Measurements from ENCODE around the gene RALGPS2. TPM values are rescaled to one million over a fixed set of nuclear protein-coding genes. Genes with fewer than 3 reads are reported as not detected.

RALGPS2 gene
- total and polyA plus RNA-seq, 2 of the 13 experiments (the other 11 are each of a cell fraction or from before 2014, with no cell fraction given): 15.6 to 36.0 TPM

- TF ChIP-seq MAZ (IDR thresholded peaks at IDR 0.05; ENCODE audit: borderline replicate concordance, low read depth, low read length): no peak
- no peak for TF ChIP-seq MAZ (CRISPR knock-in tag; IDR thresholded peaks at IDR 0.05; ENCODE audit: low read depth)
- TF ChIP-seq TBL1XR1 (IDR thresholded peaks at IDR 0.05; ENCODE audit: borderline replicate concordance, low read length, partially characterized antibody): no peak
- no peak for TF ChIP-seq ZNF337 (CRISPR knock-in tag; IDR thresholded peaks at IDR 0.05; ENCODE audit: borderline replicate concordance, low read depth)
- TF ChIP-seq ZFYVE20 (CRISPR knock-in tag; IDR thresholded peaks at IDR 0.05; ENCODE audit: borderline replicate concordance, low read depth): no peak
- TF ChIP-seq, protein P1, sequence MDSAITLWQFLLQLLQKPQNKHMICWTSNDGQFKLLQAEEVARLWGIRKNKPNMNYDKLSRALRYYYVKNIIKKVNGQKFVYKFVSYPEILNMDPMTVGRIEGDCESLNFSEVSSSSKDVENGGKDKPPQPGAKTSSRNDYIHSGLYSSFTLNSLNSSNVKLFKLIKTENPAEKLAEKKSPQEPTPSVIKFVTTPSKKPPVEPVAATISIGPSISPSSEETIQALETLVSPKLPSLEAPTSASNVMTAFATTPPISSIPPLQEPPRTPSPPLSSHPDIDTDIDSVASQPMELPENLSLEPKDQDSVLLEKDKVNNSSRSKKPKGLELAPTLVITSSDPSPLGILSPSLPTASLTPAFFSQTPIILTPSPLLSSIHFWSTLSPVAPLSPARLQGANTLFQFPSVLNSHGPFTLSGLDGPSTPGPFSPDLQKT (CRISPR knock-in tag; IDR thresholded peaks at IDR 0.05; ENCODE audit: borderline replicate concordance): no peak
- TF ChIP-seq, protein P2, sequence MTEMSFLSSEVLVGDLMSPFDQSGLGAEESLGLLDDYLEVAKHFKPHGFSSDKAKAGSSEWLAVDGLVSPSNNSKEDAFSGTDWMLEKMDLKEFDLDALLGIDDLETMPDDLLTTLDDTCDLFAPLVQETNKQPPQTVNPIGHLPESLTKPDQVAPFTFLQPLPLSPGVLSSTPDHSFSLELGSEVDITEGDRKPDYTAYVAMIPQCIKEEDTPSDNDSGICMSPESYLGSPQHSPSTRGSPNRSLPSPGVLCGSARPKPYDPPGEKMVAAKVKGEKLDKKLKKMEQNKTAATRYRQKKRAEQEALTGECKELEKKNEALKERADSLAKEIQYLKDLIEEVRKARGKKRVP (CRISPR knock-in tag; IDR thresholded peaks at IDR 0.05): peak in 1 of 2 experiments; percentile 54; a peak in 1 of 4 replicates
- TF ChIP-seq ZZZ3 (CRISPR knock-in tag; IDR thresholded peaks at IDR 0.05; ENCODE audit: borderline replicate concordance): no peak
- no peak for TF ChIP-seq MEF2D (CRISPR knock-in tag; IDR thresholded peaks at IDR 0.05)
- no peak for TF ChIP-seq ZNF839 (CRISPR knock-in tag; IDR thresholded peaks at IDR 0.05; ENCODE audit: borderline replicate concordance)
- TF ChIP-seq ZNF180 (CRISPR knock-in tag; IDR thresholded peaks at IDR 0.05; ENCODE audit: borderline replicate concordance, low read depth): no peak
- TF ChIP-seq SP4 (CRISPR knock-in tag; IDR thresholded peaks at IDR 0.05): no peak
- TF ChIP-seq, protein P3, sequence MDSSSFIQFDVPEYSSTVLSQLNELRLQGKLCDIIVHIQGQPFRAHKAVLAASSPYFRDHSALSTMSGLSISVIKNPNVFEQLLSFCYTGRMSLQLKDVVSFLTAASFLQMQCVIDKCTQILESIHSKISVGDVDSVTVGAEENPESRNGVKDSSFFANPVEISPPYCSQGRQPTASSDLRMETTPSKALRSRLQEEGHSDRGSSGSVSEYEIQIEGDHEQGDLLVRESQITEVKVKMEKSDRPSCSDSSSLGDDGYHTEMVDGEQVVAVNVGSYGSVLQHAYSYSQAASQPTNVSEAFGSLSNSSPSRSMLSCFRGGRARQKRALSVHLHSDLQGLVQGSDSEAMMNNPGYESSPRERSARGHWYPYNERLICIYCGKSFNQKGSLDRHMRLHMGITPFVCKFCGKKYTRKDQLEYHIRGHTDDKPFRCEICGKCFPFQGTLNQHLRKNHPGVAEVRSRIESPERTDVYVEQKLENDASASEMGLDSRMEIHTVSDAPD (CRISPR knock-in tag; IDR thresholded peaks at IDR 0.05): no peak
- no peak for TF ChIP-seq SMYD3 (CRISPR knock-in tag; IDR thresholded peaks at IDR 0.05)
- no peak for TF ChIP-seq KDM2A (CRISPR knock-in tag; IDR thresholded peaks at IDR 0.05; ENCODE audit: borderline replicate concordance, low read depth)
- TF ChIP-seq, protein P4, sequence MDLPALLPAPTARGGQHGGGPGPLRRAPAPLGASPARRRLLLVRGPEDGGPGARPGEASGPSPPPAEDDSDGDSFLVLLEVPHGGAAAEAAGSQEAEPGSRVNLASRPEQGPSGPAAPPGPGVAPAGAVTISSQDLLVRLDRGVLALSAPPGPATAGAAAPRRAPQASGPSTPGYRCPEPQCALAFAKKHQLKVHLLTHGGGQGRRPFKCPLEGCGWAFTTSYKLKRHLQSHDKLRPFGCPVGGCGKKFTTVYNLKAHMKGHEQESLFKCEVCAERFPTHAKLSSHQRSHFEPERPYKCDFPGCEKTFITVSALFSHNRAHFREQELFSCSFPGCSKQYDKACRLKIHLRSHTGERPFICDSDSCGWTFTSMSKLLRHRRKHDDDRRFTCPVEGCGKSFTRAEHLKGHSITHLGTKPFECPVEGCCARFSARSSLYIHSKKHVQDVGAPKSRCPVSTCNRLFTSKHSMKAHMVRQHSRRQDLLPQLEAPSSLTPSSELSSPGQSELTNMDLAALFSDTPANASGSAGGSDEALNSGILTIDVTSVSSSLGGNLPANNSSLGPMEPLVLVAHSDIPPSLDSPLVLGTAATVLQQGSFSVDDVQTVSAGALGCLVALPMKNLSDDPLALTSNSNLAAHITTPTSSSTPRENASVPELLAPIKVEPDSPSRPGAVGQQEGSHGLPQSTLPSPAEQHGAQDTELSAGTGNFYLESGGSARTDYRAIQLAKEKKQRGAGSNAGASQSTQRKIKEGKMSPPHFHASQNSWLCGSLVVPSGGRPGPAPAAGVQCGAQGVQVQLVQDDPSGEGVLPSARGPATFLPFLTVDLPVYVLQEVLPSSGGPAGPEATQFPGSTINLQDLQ (CRISPR knock-in tag; IDR thresholded peaks at IDR 0.05): no peak
- TF ChIP-seq HMG20B (CRISPR knock-in tag; conservative IDR thresholded peaks at IDR 0.05): peak; percentile 80; the same call in 1 of the 2 replicates
- TF ChIP-seq, protein P5, sequence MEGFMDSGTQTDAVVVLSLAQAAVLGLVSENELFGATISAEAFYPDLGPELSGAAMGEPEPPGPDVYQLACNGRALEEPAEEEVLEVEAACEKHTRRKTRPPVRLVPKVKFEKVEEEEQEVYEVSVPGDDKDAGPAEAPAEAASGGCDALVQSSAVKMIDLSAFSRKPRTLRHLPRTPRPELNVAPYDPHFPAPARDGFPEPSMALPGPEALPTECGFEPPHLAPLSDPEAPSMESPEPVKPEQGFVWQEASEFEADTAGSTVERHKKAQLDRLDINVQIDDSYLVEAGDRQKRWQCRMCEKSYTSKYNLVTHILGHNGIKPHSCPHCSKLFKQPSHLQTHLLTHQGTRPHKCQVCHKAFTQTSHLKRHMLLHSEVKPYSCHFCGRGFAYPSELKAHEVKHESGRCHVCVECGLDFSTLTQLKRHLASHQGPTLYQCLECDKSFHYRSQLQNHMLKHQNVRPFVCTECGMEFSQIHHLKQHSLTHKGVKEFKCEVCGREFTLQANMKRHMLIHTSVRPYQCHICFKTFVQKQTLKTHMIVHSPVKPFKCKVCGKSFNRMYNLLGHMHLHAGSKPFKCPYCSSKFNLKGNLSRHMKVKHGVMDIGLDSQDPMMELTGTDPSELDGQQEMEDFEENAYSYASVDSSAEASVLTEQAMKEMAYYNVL (CRISPR knock-in tag; IDR thresholded peaks at IDR 0.05; ENCODE audit: borderline replicate concordance): 0 out of 2 replicates have a peak, but pooled peaks have one; percentile 63
- no peak for TF ChIP-seq BRCA1 (CRISPR knock-in tag; IDR thresholded peaks at IDR 0.05)
- TF ChIP-seq FOXJ3 (CRISPR knock-in tag; IDR thresholded peaks at IDR 0.05; ENCODE audit: borderline replicate concordance): peak; percentile 86; the same call in 1 of the 2 replicates
- TF ChIP-seq TOE1 (CRISPR knock-in tag; IDR thresholded peaks at IDR 0.05): no peak
- TF ChIP-seq RAD51 (IDR thresholded peaks at IDR 0.05; ENCODE audit: borderline replicate concordance): no peak
Observed at GRCh38 chr1:178919581-178919980, 194.5 kb downstream of the RALGPS2 start (continued).

Data from HepG2 (cell line).